ENCODE measurements around the gene GRK6. TPM values are rescaled to one million over a fixed set of nuclear protein-coding genes. Genes with fewer than 3 reads are reported as not detected.

The GRK6 gene
- total and polyA plus RNA-seq, 9 of the 15 experiments (the other 6 are each of a cell fraction or from before 2014, with no cell fraction given) = 0.63 to 122 (median 44.5) TPM

- TF ChIP-seq, protein P1, sequence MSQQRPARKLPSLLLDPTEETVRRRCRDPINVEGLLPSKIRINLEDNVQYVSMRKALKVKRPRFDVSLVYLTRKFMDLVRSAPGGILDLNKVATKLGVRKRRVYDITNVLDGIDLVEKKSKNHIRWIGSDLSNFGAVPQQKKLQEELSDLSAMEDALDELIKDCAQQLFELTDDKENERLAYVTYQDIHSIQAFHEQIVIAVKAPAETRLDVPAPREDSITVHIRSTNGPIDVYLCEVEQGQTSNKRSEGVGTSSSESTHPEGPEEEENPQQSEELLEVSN (IDR thresholded peaks at IDR 0.05; ENCODE audit: borderline replicate concordance in 1 of 2, extremely low read depth in 1 of 2, insufficient read depth in 1 of 2, insufficient read length in 1 of 2, low read depth in 1 of 2, low read length in 1 of 2, poor library complexity in 1 of 2, severe bottlenecking in 1 of 2) = peak in 1 of 2 experiments; percentile 27
- TF ChIP-seq CBX5 (IDR thresholded peaks at IDR 0.05; ENCODE audit: borderline replicate concordance, low read depth) (0 out of 2 replicates have a peak, but pooled peaks have one; percentile 15), SMARCB1 (IDR thresholded peaks at IDR 0.05; ENCODE audit: insufficient read length, low read depth) (no peak), ZNF384 (IDR thresholded peaks at IDR 0.05; ENCODE audit: low read depth, low read length) (0 out of 2 replicates have a peak, but pooled peaks have one; percentile 27), NFATC3 (IDR thresholded peaks at IDR 0.05) (no peak), ATF1 (CRISPR knock-in tag; IDR thresholded peaks at IDR 0.05) (no peak), ATF1 (tag; IDR thresholded peaks at IDR 0.05) (no peak), ZNF232 (CRISPR knock-in tag; IDR thresholded peaks at IDR 0.05) (0 out of 2 replicates have a peak, but pooled peaks have one; percentile 51), ZNF444 (CRISPR knock-in tag; IDR thresholded peaks at IDR 0.05) (no peak), POLR2AphosphoS2 (IDR thresholded peaks at IDR 0.05; ENCODE audit: low read length) (peak; percentile 95), ZFPM2 (CRISPR knock-in tag; IDR thresholded peaks at IDR 0.05) (no peak), RBM34 (IDR thresholded peaks at IDR 0.05; ENCODE audit: borderline replicate concordance, insufficient read depth, low read length) (0 out of 2 replicates have a peak, but pooled peaks have one; percentile 68), MLX (CRISPR knock-in tag; conservative IDR thresholded peaks at IDR 0.05) (no peak), MAZ (CRISPR knock-in tag; conservative IDR thresholded peaks at IDR 0.05 in 1 of 2, IDR thresholded peaks at IDR 0.05 in 1 of 2) (peak in 1 of 2 experiments; percentile 85; a peak in 2 of 4 replicates), HDAC3 (IDR thresholded peaks at IDR 0.05; ENCODE audit: borderline replicate concordance, partially characterized antibody) (no peak), DMBX1 (CRISPR knock-in tag; IDR thresholded peaks at IDR 0.05; ENCODE audit: borderline replicate concordance) (no peak), FOXM1 (IDR thresholded peaks at IDR 0.05; ENCODE audit: low read depth) (no peak), FOXM1 (CRISPR knock-in tag; IDR thresholded peaks at IDR 0.05; ENCODE audit: low read depth) (no peak; the same call in 1 of the 2 replicates), ARNT (IDR thresholded peaks at IDR 0.05) (no peak), ZNF668 (CRISPR knock-in tag; IDR thresholded peaks at IDR 0.05) (no peak)
- TF ChIP-seq, protein P2, sequence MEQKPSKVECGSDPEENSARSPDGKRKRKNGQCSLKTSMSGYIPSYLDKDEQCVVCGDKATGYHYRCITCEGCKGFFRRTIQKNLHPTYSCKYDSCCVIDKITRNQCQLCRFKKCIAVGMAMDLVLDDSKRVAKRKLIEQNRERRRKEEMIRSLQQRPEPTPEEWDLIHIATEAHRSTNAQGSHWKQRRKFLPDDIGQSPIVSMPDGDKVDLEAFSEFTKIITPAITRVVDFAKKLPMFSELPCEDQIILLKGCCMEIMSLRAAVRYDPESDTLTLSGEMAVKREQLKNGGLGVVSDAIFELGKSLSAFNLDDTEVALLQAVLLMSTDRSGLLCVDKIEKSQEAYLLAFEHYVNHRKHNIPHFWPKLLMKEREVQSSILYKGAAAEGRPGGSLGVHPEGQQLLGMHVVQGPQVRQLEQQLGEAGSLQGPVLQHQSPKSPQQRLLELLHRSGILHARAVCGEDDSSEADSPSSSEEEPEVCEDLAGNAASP (IDR thresholded peaks at IDR 0.05) = no peak
Measured at GRCh38 chr5:177455661-177456590, 29.4 kb downstream of the GRK6 start (continued).

Data from K562 (cell line).